Calu3 (cell line): ENCODE data around the gene CNTNAP2. TPM values are rescaled to one million over a fixed set of nuclear protein-coding genes. Genes with fewer than 3 reads are reported as not detected.
"Not testable (repeated sequence)": the region's sequence is repeated elsewhere in the genome, so short reads cannot be mapped to it uniquely, and the experiment has no call there.

Experiments
- BruUV-seq: library from RNA; stranded (reverse); fragments of 400-500 nt; replicated peaks from 2 replicates; lab custom pipeline; 2021; lab: Mats Ljungman, UMichigan
- CTCF ChIA-PET: fragments of 300-600 bp; sonication (Branson Sonifier 250); formaldehyde crosslinking; loops from one replicate; lab custom pipeline; 2022; ENCODE audit warnings: antibody characterized with exemption; lab: Charles Lee
- DNase-seq: peaks from one replicate; pipeline ENCODE4 v3.0.0; 2022
- H3K27ac Mint-ChIP-seq: one replicate; pipeline ENCODE4 v1.8.0; 2022; ENCODE audit warnings: mixed read lengths; ENCODE audit not compliant: unreplicated experiment
- H3K27me3 Mint-ChIP-seq: one replicate; pipeline ENCODE4 v1.8.0; 2022; ENCODE audit warnings: mixed read lengths; ENCODE audit not compliant: unreplicated experiment
- H3K36me3 Mint-ChIP-seq: one replicate; pipeline ENCODE4 v1.8.0; 2022; ENCODE audit warnings: mild to moderate bottlenecking, moderate library complexity, mixed read lengths; ENCODE audit not compliant: insufficient read depth, unreplicated experiment
- H3K4me1 Mint-ChIP-seq: one replicate; pipeline ENCODE4 v1.8.0; 2022; ENCODE audit warnings: mild to moderate bottlenecking, low read depth, mixed read lengths; ENCODE audit not compliant: unreplicated experiment
- H3K4me3 Mint-ChIP-seq: one replicate; pipeline ENCODE4 v1.8.0; 2022; ENCODE audit warnings: mild to moderate bottlenecking, low read depth, moderate library complexity, mixed read lengths; ENCODE audit not compliant: unreplicated experiment
- H3K9me3 Mint-ChIP-seq: one replicate; pipeline ENCODE4 v1.8.0; 2022; ENCODE audit warnings: low read depth, mixed read lengths; ENCODE audit not compliant: unreplicated experiment
- intact Hi-C: fragments of 100-400 bp; cut with micrococcal nuclease; formaldehyde crosslinking; loops from one replicate; pipeline ENCODE4 v1.10.0; 2022; ENCODE audit not compliant: unreplicated experiment
- total RNA-seq: library from RNA; stranded (reverse); gene quantifications from 2 replicates; pipeline ENCODE4 v1.2.3, GENCODE V29; 2022
- TF ChIP-seq, protein P1 (sequence below): fragments of 200-600 bp; IDR thresholded peaks from one replicate; pipeline ENCODE4 v1.8.0; 2022; ENCODE audit warnings: antibody characterized with exemption; ENCODE audit not compliant: unreplicated experiment

CNTNAP2 gene
- total RNA-seq, 1 experiment from 2014 or later: 1.1 TPM

DNA sequence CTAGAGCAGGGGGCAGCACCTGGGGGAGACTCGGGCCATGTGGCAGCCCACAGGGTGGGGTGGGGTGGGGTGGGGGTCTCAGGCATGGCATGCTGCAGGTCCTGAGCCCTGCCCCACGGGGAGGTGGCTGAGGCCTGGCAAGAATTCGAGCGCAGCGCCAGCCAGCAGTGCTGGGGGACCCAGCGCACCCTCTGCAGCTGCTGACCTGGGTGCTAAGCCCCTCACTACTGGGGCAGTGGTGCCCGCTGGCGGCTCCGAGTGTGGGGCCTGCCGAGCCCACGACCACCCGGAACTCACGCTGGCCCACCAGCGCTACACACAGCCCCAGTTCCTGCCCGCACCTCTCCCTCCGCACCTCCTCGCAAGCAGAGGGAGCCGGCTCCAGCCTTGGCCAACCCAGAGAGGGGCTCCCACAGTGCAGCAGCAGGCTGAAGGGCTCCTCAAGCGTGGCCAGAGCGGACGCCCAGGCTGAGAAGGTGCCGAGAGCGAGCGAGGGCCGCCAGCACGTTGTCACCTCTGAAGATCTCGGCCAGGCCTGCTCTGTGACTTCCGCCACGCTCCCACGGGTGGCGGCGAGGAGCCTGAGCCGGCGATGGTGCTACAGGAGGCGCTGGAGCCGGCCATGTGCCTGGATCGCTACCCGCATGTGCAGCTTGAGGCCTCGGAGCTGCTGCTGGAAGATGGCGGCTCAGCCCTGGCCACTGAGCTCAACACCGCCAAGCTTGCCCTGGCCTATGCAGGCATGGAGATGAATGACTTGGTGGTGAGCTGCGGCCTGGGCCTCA, 2328.9 kb downstream of the CNTNAP2 start:
- Mint-ChIP-seq H3K27ac (no peak overlapping the region), H3K4me3 (no peak overlapping the region), H3K36me3 (no peaks in the 10 kb centered on the region), H3K4me1 (no peaks in the 10 kb centered on the region), H3K27me3 (no peaks in the 10 kb centered on the region), H3K9me3 (no peaks in the 10 kb centered on the region)
- no TSS peak for BruUV-seq
- no peak for DNase-seq
- TF ChIP-seq, protein P1, sequence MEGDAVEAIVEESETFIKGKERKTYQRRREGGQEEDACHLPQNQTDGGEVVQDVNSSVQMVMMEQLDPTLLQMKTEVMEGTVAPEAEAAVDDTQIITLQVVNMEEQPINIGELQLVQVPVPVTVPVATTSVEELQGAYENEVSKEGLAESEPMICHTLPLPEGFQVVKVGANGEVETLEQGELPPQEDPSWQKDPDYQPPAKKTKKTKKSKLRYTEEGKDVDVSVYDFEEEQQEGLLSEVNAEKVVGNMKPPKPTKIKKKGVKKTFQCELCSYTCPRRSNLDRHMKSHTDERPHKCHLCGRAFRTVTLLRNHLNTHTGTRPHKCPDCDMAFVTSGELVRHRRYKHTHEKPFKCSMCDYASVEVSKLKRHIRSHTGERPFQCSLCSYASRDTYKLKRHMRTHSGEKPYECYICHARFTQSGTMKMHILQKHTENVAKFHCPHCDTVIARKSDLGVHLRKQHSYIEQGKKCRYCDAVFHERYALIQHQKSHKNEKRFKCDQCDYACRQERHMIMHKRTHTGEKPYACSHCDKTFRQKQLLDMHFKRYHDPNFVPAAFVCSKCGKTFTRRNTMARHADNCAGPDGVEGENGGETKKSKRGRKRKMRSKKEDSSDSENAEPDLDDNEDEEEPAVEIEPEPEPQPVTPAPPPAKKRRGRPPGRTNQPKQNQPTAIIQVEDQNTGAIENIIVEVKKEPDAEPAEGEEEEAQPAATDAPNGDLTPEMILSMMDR: no peak
- CTCF ChIA-PET: interaction anchor here (0.6 kb wide), 1 partner anchor 44 kb away, joined by 7 read pairs; no protein-coding TSS in a partner anchor
- intact Hi-C loops: no loop called here

- intact Hi-C loops: no loop called here
- no peaks in the 10 kb centered on the region for H3K4me1 Mint-ChIP-seq
- no peaks in the 10 kb centered on the region for H3K36me3 Mint-ChIP-seq
- CTCF ChIA-PET: interaction anchor here (1.1 kb wide), 1 partner anchor 10 kb away, joined by 3 read pairs; no protein-coding TSS in a partner anchor
- no TSS peak for BruUV-seq
- no peak for DNase-seq
- TF ChIP-seq, protein P1: no peak
- H3K9me3 Mint-ChIP-seq: no peaks in the 10 kb centered on the region
- H3K4me3 Mint-ChIP-seq: no peak overlapping the region
- no peaks in the 10 kb centered on the region for H3K27me3 Mint-ChIP-seq
- no peak overlapping the region for H3K27ac Mint-ChIP-seq
These were observed 2330.7 kb downstream of the CNTNAP2 start for GRCh38 chr7:148447221-148447849.

- DNase-seq, H3K9me3 Mint-ChIP-seq, H3K27me3 Mint-ChIP-seq, H3K27ac Mint-ChIP-seq, H3K4me1 Mint-ChIP-seq, H3K36me3 Mint-ChIP-seq, intact Hi-C loops, BruUV-seq, H3K4me3 Mint-ChIP-seq: not testable (repeated sequence)
- CTCF ChIA-PET: interaction anchor here (0.8 kb wide), 1 partner anchor 331 kb away, joined by 3 read pairs; no protein-coding TSS in a partner anchor
These were observed 2334.9 kb downstream of the CNTNAP2 start for GRCh38 chr7:148451526-148451925.

DNA sequence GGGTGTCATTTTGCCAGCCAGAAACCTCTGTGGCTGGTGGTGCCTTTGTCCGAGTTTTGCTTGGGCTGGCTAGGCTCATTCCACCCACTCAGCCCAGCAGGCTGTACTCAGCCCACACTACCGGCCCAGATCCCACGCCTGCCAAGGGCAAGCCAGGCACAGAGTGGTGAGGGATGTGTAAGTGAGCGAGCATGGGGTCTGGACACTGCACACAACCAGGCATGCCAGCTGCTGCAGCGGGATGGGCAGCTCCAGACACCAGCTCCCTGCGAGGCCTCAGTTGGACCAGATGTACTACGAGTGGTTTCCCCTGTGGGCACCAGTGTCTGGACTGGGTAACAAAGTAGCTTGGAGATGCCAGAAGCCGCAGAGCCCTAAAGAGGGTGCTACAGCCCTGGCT, 2339.8 kb downstream of the CNTNAP2 start:
- intact Hi-C loops: no loop called here
- CTCF ChIA-PET: no interaction called here
- H3K27ac Mint-ChIP-seq: no peak overlapping the region
- H3K4me1 Mint-ChIP-seq: no peaks in the 10 kb centered on the region
- TF ChIP-seq, protein P1: no peak
- H3K4me3 Mint-ChIP-seq: no peak overlapping the region
- no peak for DNase-seq
- H3K36me3 Mint-ChIP-seq: no peaks in the 10 kb centered on the region
- BruUV-seq: no TSS peak
- H3K9me3 Mint-ChIP-seq: no peaks in the 10 kb centered on the region
- no peaks in the 10 kb centered on the region for H3K27me3 Mint-ChIP-seq
